ENCODE data around the gene TMEM140. TPM values are rescaled to one million over a fixed set of nuclear protein-coding genes. Genes with fewer than 3 reads are reported as not detected.
A peak's percentile ranks its signal among the peaks of the same experiment; 100 is the strongest.
"Not testable (repeated sequence)": the region's sequence is repeated elsewhere in the genome, so short reads cannot be mapped to it uniquely, and the experiment has no call there.

The TMEM140 gene
- polyA plus RNA-seq, 4 donors, result 5.4 to 19.3 (median 12.4) TPM

GRCh38 chr7:135171581-135172291 lies 23.9 kb downstream of the TMEM140 start:
- Histone ChIP-seq H3K4me1 (ENCODE audit: control insufficient read depth in 3 of 3, insufficient read depth in 2 of 3, low read depth in 1 of 3, low read length in 2 of 3) (peaks cover 1 to 15% (median 7%) of the 10 kb centered on the region in 3 donors), H3K36me3 (ENCODE audit: control insufficient read depth in 3 of 3, insufficient read depth in 2 of 3, low read depth in 1 of 3, low read length in 3 of 3) (peaks cover 0 to 21% (median 2%) of the 10 kb centered on the region in 3 donors), H3K27ac (ENCODE audit: low read depth in 1 of 3, low read length in 2 of 3) (peak overlapping the region in 2 of 3 donors; percentile 33 to 68)
- H3K27me3 ChIP-seq (ENCODE audit: control insufficient read depth in 3 of 3, insufficient read depth in 3 of 3, low read length in 3 of 3); FAIRE-seq; H3K9me3 ChIP-seq (ENCODE audit: control insufficient read depth in 2 of 2, insufficient read depth in 1 of 2, low read depth in 1 of 2, low read length in 1 of 2); H3K4me3 ChIP-seq (ENCODE audit: low read depth in 1 of 3, low read length in 3 of 3); DNase-seq: not testable (repeated sequence)
- 67 to 92% (median 80%) methylated on average over 19 of the region's 19 CpGs for WGBS, 3 donors

- FAIRE-seq; H3K27ac ChIP-seq (ENCODE audit: low read depth in 1 of 3, low read length in 2 of 3); H3K27me3 ChIP-seq (ENCODE audit: control insufficient read depth in 3 of 3, insufficient read depth in 3 of 3, low read length in 3 of 3); DNase-seq; H3K9me3 ChIP-seq (ENCODE audit: control insufficient read depth in 2 of 2, insufficient read depth in 1 of 2, low read depth in 1 of 2, low read length in 1 of 2); H3K36me3 ChIP-seq (ENCODE audit: control insufficient read depth in 3 of 3, insufficient read depth in 2 of 3, low read depth in 1 of 3, low read length in 3 of 3); H3K4me1 ChIP-seq (ENCODE audit: control insufficient read depth in 3 of 3, insufficient read depth in 2 of 3, low read depth in 1 of 3, low read length in 2 of 3); H3K4me3 ChIP-seq (ENCODE audit: low read depth in 1 of 3, low read length in 3 of 3): not testable (repeated sequence)
- WGBS, 3 donors, result 86 to 89% (median 86%) methylated on average over 4 of the region's 4 CpGs
Observed at GRCh38 chr7:135173916-135174315, 26.0 kb downstream of the TMEM140 start.

GRCh38 chr7:135174941-135175340 lies 27.1 kb downstream of the TMEM140 start:
- H3K4me1 ChIP-seq (ENCODE audit: control insufficient read depth in 3 of 3, insufficient read depth in 2 of 3, low read depth in 1 of 3, low read length in 2 of 3), result no peaks in the 10 kb centered on the region
- WGBS, 3 donors, result 93 to 94% (median 93%) methylated on average over 7 of the region's 7 CpGs
- no peak overlapping the region for H3K27ac ChIP-seq (ENCODE audit: low read depth in 1 of 3, low read length in 2 of 3)
- peaks cover 0 to 10% of the 10 kb centered on the region in 2 donors for H3K9me3 ChIP-seq (ENCODE audit: control insufficient read depth in 2 of 2, insufficient read depth in 1 of 2, low read depth in 1 of 2, low read length in 1 of 2)
- no peaks in the 10 kb centered on the region for H3K36me3 ChIP-seq (ENCODE audit: control insufficient read depth in 3 of 3, insufficient read depth in 2 of 3, low read depth in 1 of 3, low read length in 3 of 3)
- H3K27me3 ChIP-seq (ENCODE audit: control insufficient read depth in 3 of 3, insufficient read depth in 3 of 3, low read length in 3 of 3), result no peaks in the 10 kb centered on the region
- DNase-seq (no peak), FAIRE-seq (no peak)
- H3K4me3 ChIP-seq (ENCODE audit: low read depth in 1 of 3, low read length in 3 of 3), result no peak overlapping the region

- no peak overlapping the region for H3K4me3 ChIP-seq (ENCODE audit: low read depth in 1 of 3, low read length in 3 of 3)
- no peak for FAIRE-seq
Observed at GRCh38 chr7:135175931-135176330, 28.1 kb downstream of the TMEM140 start.

GRCh38 chr7:135177028-135177696 lies 29.3 kb downstream of the TMEM140 start:
- DNase-seq (no peak), FAIRE-seq (no peak)
- peaks cover 4 to 30% of the 10 kb centered on the region in 2 donors for H3K9me3 ChIP-seq (ENCODE audit: control insufficient read depth in 2 of 2, insufficient read depth in 1 of 2, low read depth in 1 of 2, low read length in 1 of 2)
- no peaks in the 10 kb centered on the region for H3K4me1 ChIP-seq (ENCODE audit: control insufficient read depth in 3 of 3, insufficient read depth in 2 of 3, low read depth in 1 of 3, low read length in 2 of 3)
- H3K4me3 ChIP-seq (ENCODE audit: low read depth in 1 of 3, low read length in 3 of 3), result no peak overlapping the region
- no peaks in the 10 kb centered on the region for H3K27me3 ChIP-seq (ENCODE audit: control insufficient read depth in 3 of 3, insufficient read depth in 3 of 3, low read length in 3 of 3)
- WGBS, 3 donors, result 93 to 96% (median 95%) methylated on average over 9 of the region's 9 CpGs
- H3K27ac ChIP-seq (ENCODE audit: low read depth in 1 of 3, low read length in 2 of 3), result no peak overlapping the region
- peaks cover 0 to 4% (median 2%) of the 10 kb centered on the region in 3 donors for H3K36me3 ChIP-seq (ENCODE audit: control insufficient read depth in 3 of 3, insufficient read depth in 2 of 3, low read depth in 1 of 3, low read length in 3 of 3)

More at GRCh38 chr7:135175931-135176330, 28.1 kb downstream of the TMEM140 start:
- WGBS, 3 donors, result 91 to 93% (median 93%) methylated on average over 6 of the region's 6 CpGs
- H3K9me3 ChIP-seq (ENCODE audit: control insufficient read depth in 2 of 2, insufficient read depth in 1 of 2, low read depth in 1 of 2, low read length in 1 of 2), result peaks cover 2 to 19% of the 10 kb centered on the region in 2 donors
- H3K27ac ChIP-seq (ENCODE audit: low read depth in 1 of 3, low read length in 2 of 3), result no peak overlapping the region
- no peaks in the 10 kb centered on the region for H3K4me1 ChIP-seq (ENCODE audit: control insufficient read depth in 3 of 3, insufficient read depth in 2 of 3, low read depth in 1 of 3, low read length in 2 of 3)
- H3K27me3 ChIP-seq (ENCODE audit: control insufficient read depth in 3 of 3, insufficient read depth in 3 of 3, low read length in 3 of 3), result no peaks in the 10 kb centered on the region
- no peak for DNase-seq
- peaks cover 0 to 2% (median 0%) of the 10 kb centered on the region in 3 donors for H3K36me3 ChIP-seq (ENCODE audit: control insufficient read depth in 3 of 3, insufficient read depth in 2 of 3, low read depth in 1 of 3, low read length in 3 of 3)

GRCh38 chr7:135178364-135178763 lies 30.5 kb downstream of the TMEM140 start:
- 86 to 91% (median 89%) methylated on average over 13 of the region's 13 CpGs for WGBS, 3 donors
- DNase-seq (no peak), FAIRE-seq (no peak)
- Histone ChIP-seq H3K4me1 (ENCODE audit: control insufficient read depth in 3 of 3, insufficient read depth in 2 of 3, low read depth in 1 of 3, low read length in 2 of 3) (no peaks in the 10 kb centered on the region), H3K4me3 (ENCODE audit: low read depth in 1 of 3, low read length in 3 of 3) (no peak overlapping the region), H3K27me3 (ENCODE audit: control insufficient read depth in 3 of 3, insufficient read depth in 3 of 3, low read length in 3 of 3) (no peaks in the 10 kb centered on the region), H3K27ac (ENCODE audit: low read depth in 1 of 3, low read length in 2 of 3) (no peak overlapping the region), H3K9me3 (ENCODE audit: control insufficient read depth in 2 of 2, insufficient read depth in 1 of 2, low read depth in 1 of 2, low read length in 1 of 2) (peaks cover 4 to 42% of the 10 kb centered on the region in 2 donors), H3K36me3 (ENCODE audit: control insufficient read depth in 3 of 3, insufficient read depth in 2 of 3, low read depth in 1 of 3, low read length in 3 of 3) (peaks cover 0 to 7% (median 2%) of the 10 kb centered on the region in 3 donors)

- no peak overlapping the region for H3K27ac ChIP-seq (ENCODE audit: low read depth in 1 of 3, low read length in 2 of 3)
- no peak for FAIRE-seq
- peaks cover 0 to 14% (median 2%) of the 10 kb centered on the region in 3 donors for H3K36me3 ChIP-seq (ENCODE audit: control insufficient read depth in 3 of 3, insufficient read depth in 2 of 3, low read depth in 1 of 3, low read length in 3 of 3)
- H3K4me1 ChIP-seq (ENCODE audit: control insufficient read depth in 3 of 3, insufficient read depth in 2 of 3, low read depth in 1 of 3, low read length in 2 of 3), result no peaks in the 10 kb centered on the region
- WGBS, 3 donors, result 60 to 80% (median 67%) methylated on average over 8 of the region's 8 CpGs
- no peaks in the 10 kb centered on the region for H3K27me3 ChIP-seq (ENCODE audit: control insufficient read depth in 3 of 3, insufficient read depth in 3 of 3, low read length in 3 of 3)
- no peak overlapping the region for H3K4me3 ChIP-seq (ENCODE audit: low read depth in 1 of 3, low read length in 3 of 3)
- peaks cover 4 to 48% of the 10 kb centered on the region in 2 donors for H3K9me3 ChIP-seq (ENCODE audit: control insufficient read depth in 2 of 2, insufficient read depth in 1 of 2, low read depth in 1 of 2, low read length in 1 of 2)
- no peak for DNase-seq
Observed at GRCh38 chr7:135179321-135179925, 31.6 kb downstream of the TMEM140 start.

- WGBS, 3 donors, result 93% methylated on average over 5 of the region's 5 CpGs
- no peak for FAIRE-seq
- H3K27me3 ChIP-seq (ENCODE audit: control insufficient read depth in 3 of 3, insufficient read depth in 3 of 3, low read length in 3 of 3), result no peaks in the 10 kb centered on the region
- H3K36me3 ChIP-seq (ENCODE audit: control insufficient read depth in 3 of 3, insufficient read depth in 2 of 3, low read depth in 1 of 3, low read length in 3 of 3), result peaks cover 0 to 16% (median 2%) of the 10 kb centered on the region in 3 donors
- H3K27ac ChIP-seq (ENCODE audit: low read depth in 1 of 3, low read length in 2 of 3), result no peak overlapping the region
- H3K9me3 ChIP-seq (ENCODE audit: control insufficient read depth in 2 of 2, insufficient read depth in 1 of 2, low read depth in 1 of 2, low read length in 1 of 2), result peaks cover 4 to 49% of the 10 kb centered on the region in 2 donors
- no peaks in the 10 kb centered on the region for H3K4me1 ChIP-seq (ENCODE audit: control insufficient read depth in 3 of 3, insufficient read depth in 2 of 3, low read depth in 1 of 3, low read length in 2 of 3)
- no peak for DNase-seq
- H3K4me3 ChIP-seq (ENCODE audit: low read depth in 1 of 3, low read length in 3 of 3), result no peak overlapping the region
Observed at GRCh38 chr7:135180122-135180521, 32.2 kb downstream of the TMEM140 start.

Data from small intestine (tissue), 7 donors.